GM18505 (cell line): Measurements from ENCODE around the gene HMG20B.

Source experiments
- ATAC-seq: cut with Tn5 transposase; IDR thresholded peaks from one replicate; pipeline ENCODE4 v1.9.1; 2021; ENCODE audit not compliant: unreplicated experiment
- POLR2A ChIP-seq: IDR thresholded peaks from 4 replicates; pipeline ENCODE4 v1.6.1; 2011; ENCODE audit warnings: borderline replicate concordance; ENCODE audit not compliant: insufficient read depth, insufficient read length; ENCODE audit errors: extremely low read depth

The HMG20B gene

GRCh38 chr19:3544742-3545668 lies 27.7 kb upstream of the HMG20B start:
- ATAC-seq, result no peak
- no peak for TF ChIP-seq POLR2A

- no peak for TF ChIP-seq POLR2A
- no peak for ATAC-seq
Measured at GRCh38 chr19:3545669-3546034, 27.1 kb upstream of the HMG20B start.

GRCh38 chr19:3546119-3546518 lies 26.6 kb upstream of the HMG20B start:
- ATAC-seq, result no peak
- TF ChIP-seq POLR2A, result no peak

- TF ChIP-seq POLR2A, result no peak
- no peak for ATAC-seq
Measured at GRCh38 chr19:3547301-3547731, 25.4 kb upstream of the HMG20B start.

GRCh38 chr19:3547767-3548282 lies 24.9 kb upstream of the HMG20B start:
- ATAC-seq, result no peak
- TF ChIP-seq POLR2A, result no peak

GRCh38 chr19:3548606-3549005 lies 24.1 kb upstream of the HMG20B start:
- TF ChIP-seq POLR2A, result no peak
- no peak for ATAC-seq

- ATAC-seq, result no peak
- no peak for TF ChIP-seq POLR2A
Measured at GRCh38 chr19:3549816-3550215, 22.9 kb upstream of the HMG20B start.

GRCh38 chr19:3550947-3551791 lies 21.6 kb upstream of the HMG20B start:
- no peak for ATAC-seq
- no peak for TF ChIP-seq POLR2A

GRCh38 chr19:3551792-3552095 lies 21.0 kb upstream of the HMG20B start:
- no peak for ATAC-seq
- no peak for TF ChIP-seq POLR2A

GRCh38 chr19:3554254-3555083 lies 18.3 kb upstream of the HMG20B start:
- TF ChIP-seq POLR2A, result no peak
- no peak for ATAC-seq

GRCh38 chr19:3555653-3556422 lies 16.9 kb upstream of the HMG20B start:
- TF ChIP-seq POLR2A, result no peak
- no peak for ATAC-seq

- ATAC-seq, result no peak
- TF ChIP-seq POLR2A, result no peak
Measured at GRCh38 chr19:3556423-3556977, 16.2 kb upstream of the HMG20B start.
